Caco-2 (cell line): ENCODE results near the gene DGKB. TPM values are rescaled to one million over a fixed set of nuclear protein-coding genes. Genes with fewer than 3 reads are reported as not detected.

Experiments used
- BruUV-seq: library from RNA; stranded (reverse); fragments of 400-500 nt; replicated peaks from 2 replicates; lab custom pipeline; 2021; lab: Mats Ljungman, UMichigan
- CTCF ChIA-PET: fragments of 300-600 bp; sonication (Branson Sonifier 250); formaldehyde crosslinking; loops from one replicate; lab custom pipeline; 2022; ENCODE audit warnings: antibody characterized with exemption; lab: Charles Lee
- POLR2A ChIA-PET: fragments of 300-600 bp; sonication (Branson Sonifier 250); formaldehyde crosslinking; loops from one replicate; lab custom pipeline; 2022; ENCODE audit warnings: antibody characterized with exemption; lab: Charles Lee
- DNase-seq, 2 experiments: peaks; one replicate each; pipeline versions ENCODE4 v3.0.0 to v3.0.0-alpha.2; 2020 to 2022
- H3K27me3 ChIP-seq: replicated peaks from 2 replicates; pipeline ENCODE4 v1.6.0; 2011; ENCODE audit warnings: low read length; ENCODE audit not compliant: control insufficient read depth, insufficient read depth
- H3K36me3 ChIP-seq: 2 replicates; pipeline ENCODE4 v1.5.1; 2011; ENCODE audit warnings: low read length; ENCODE audit not compliant: control insufficient read depth, insufficient read depth
- H3K4me1 ChIP-seq: fragments of 250-450 bp; sonication (Bioruptor Pico); 2 replicates; pipeline ENCODE4 v1.5.1; 2020; ENCODE audit warnings: mild to moderate bottlenecking
- H3K4me3 ChIP-seq: 2 replicates; pipeline ENCODE4 v1.5.1; 2011; ENCODE audit warnings: low read depth, mild to moderate bottlenecking, control low read depth, low read length
- H3K9me3 ChIP-seq: fragments of 250-450 bp; sonication (Bioruptor Pico); 2 replicates; pipeline ENCODE4 v1.5.1; 2020; ENCODE audit warnings: mild to moderate bottlenecking, moderate library complexity
- H3K27ac Mint-ChIP-seq: one replicate; pipeline ENCODE4 v1.8.0; 2022; ENCODE audit warnings: mixed read lengths; ENCODE audit not compliant: unreplicated experiment
- H3K27me3 Mint-ChIP-seq: one replicate; pipeline ENCODE4 v1.8.0; 2022; ENCODE audit warnings: mixed read lengths; ENCODE audit not compliant: insufficient read depth, unreplicated experiment
- H3K36me3 Mint-ChIP-seq: one replicate; pipeline ENCODE4 v1.8.0; 2022; ENCODE audit warnings: mild to moderate bottlenecking, mixed read lengths; ENCODE audit not compliant: insufficient read depth, unreplicated experiment
- H3K4me1 Mint-ChIP-seq: one replicate; pipeline ENCODE4 v1.8.0; 2022; ENCODE audit warnings: low read depth, mixed read lengths; ENCODE audit not compliant: unreplicated experiment
- H3K4me3 Mint-ChIP-seq: one replicate; pipeline ENCODE4 v1.8.0; 2022; ENCODE audit warnings: mild to moderate bottlenecking, moderate library complexity, mixed read lengths; ENCODE audit not compliant: unreplicated experiment
- H3K9me3 Mint-ChIP-seq: one replicate; pipeline ENCODE4 v1.8.0; 2022; ENCODE audit warnings: mixed read lengths; ENCODE audit not compliant: unreplicated experiment
- CTCF ChIP-seq, 2 experiments: fragments of 200-600 bp in 1 of 2; IDR thresholded peaks; 1 replicate in 1 of 2; 2 replicates in 1 of 2; pipeline versions ENCODE4 v1.5.1 to v1.8.0; 2011 to 2022; ENCODE audit warnings: antibody characterized with exemption in 1 of 2, control low read depth in 1 of 2, inconsistent platforms in 1 of 2, low read depth in 1 of 2, low read length in 1 of 2, mild to moderate bottlenecking in 1 of 2, moderate library complexity in 1 of 2; ENCODE audit not compliant: insufficient read depth in 1 of 2, severe bottlenecking in 1 of 2, unreplicated experiment in 1 of 2
- intact Hi-C: fragments of 100-400 bp; cut with micrococcal nuclease; formaldehyde crosslinking; loops from one replicate; pipeline ENCODE4 v1.10.0; 2022; ENCODE audit not compliant: unreplicated experiment
- total RNA-seq: library from RNA; stranded (reverse); gene quantifications from 2 replicates; pipeline ENCODE4 v1.2.3, GENCODE V29; 2022

The DGKB gene
- total RNA-seq, 1 experiment from 2014 or later, result 0.39 TPM

GRCh38 chr7:14850039-14850438, 52.5 kb downstream of the DGKB start:
- H3K27me3 ChIP-seq, result no peaks in the 10 kb centered on the region
- H3K4me3 ChIP-seq, result no peak overlapping the region
- no peak overlapping the region for H3K4me3 Mint-ChIP-seq
- H3K36me3 ChIP-seq, result no peaks in the 10 kb centered on the region
- H3K4me1 Mint-ChIP-seq, result no peaks in the 10 kb centered on the region
- POLR2A ChIA-PET, result no interaction called here
- no peak for DNase-seq
- H3K27me3 Mint-ChIP-seq, result no peaks in the 10 kb centered on the region
- CTCF ChIA-PET, result no interaction called here
- BruUV-seq, result no TSS peak
- no peaks in the 10 kb centered on the region for H3K9me3 Mint-ChIP-seq
- H3K36me3 Mint-ChIP-seq, result no peaks in the 10 kb centered on the region
- H3K27ac Mint-ChIP-seq, result no peak overlapping the region
- intact Hi-C loops, result no loop called here
- H3K9me3 ChIP-seq, result no peaks in the 10 kb centered on the region
- no peak for TF ChIP-seq CTCF (IDR thresholded peaks at IDR 0.05; ENCODE audit: insufficient read depth in 1 of 2, low read depth in 1 of 2, low read length in 1 of 2, severe bottlenecking in 1 of 2, unreplicated experiment in 1 of 2)
- no peaks in the 10 kb centered on the region for H3K4me1 ChIP-seq

GRCh38 chr7:14846405-14846804, 56.1 kb downstream of the DGKB start:
- POLR2A ChIA-PET, result no interaction called here
- no TSS peak for BruUV-seq
- no peaks in the 10 kb centered on the region for H3K9me3 Mint-ChIP-seq
- CTCF ChIA-PET, result no interaction called here
- H3K27ac Mint-ChIP-seq, result no peak overlapping the region
- H3K9me3 ChIP-seq, result no peaks in the 10 kb centered on the region
- intact Hi-C loops, result no loop called here
- H3K27me3 Mint-ChIP-seq, result no peaks in the 10 kb centered on the region
- no peak overlapping the region for H3K4me3 Mint-ChIP-seq
- H3K36me3 Mint-ChIP-seq, result no peaks in the 10 kb centered on the region
- no peaks in the 10 kb centered on the region for H3K4me1 Mint-ChIP-seq
- DNase-seq, result no peak
- H3K4me1 ChIP-seq, result no peaks in the 10 kb centered on the region
- H3K4me3 ChIP-seq, result no peak overlapping the region
- H3K27me3 ChIP-seq, result no peaks in the 10 kb centered on the region
- no peak for TF ChIP-seq CTCF (IDR thresholded peaks at IDR 0.05; ENCODE audit: insufficient read depth in 1 of 2, low read depth in 1 of 2, low read length in 1 of 2, severe bottlenecking in 1 of 2, unreplicated experiment in 1 of 2)
- H3K36me3 ChIP-seq, result no peaks in the 10 kb centered on the region

GRCh38 chr7:14843755-14844154, 58.8 kb downstream of the DGKB start:
- no peak overlapping the region for H3K27ac Mint-ChIP-seq
- no peaks in the 10 kb centered on the region for H3K4me1 Mint-ChIP-seq
- POLR2A ChIA-PET, result no interaction called here

More at GRCh38 chr7:14843755-14844154, 58.8 kb downstream of the DGKB start:
- H3K27me3 ChIP-seq, result no peaks in the 10 kb centered on the region
- Mint-ChIP-seq H3K36me3 (no peaks in the 10 kb centered on the region), H3K4me3 (no peak overlapping the region), H3K9me3 (no peaks in the 10 kb centered on the region), H3K27me3 (peaks cover 2% of the 10 kb centered on the region)
- H3K36me3 ChIP-seq, result no peaks in the 10 kb centered on the region
- TF ChIP-seq CTCF (IDR thresholded peaks at IDR 0.05; ENCODE audit: insufficient read depth in 1 of 2, low read depth in 1 of 2, low read length in 1 of 2, severe bottlenecking in 1 of 2, unreplicated experiment in 1 of 2), result no peak
- H3K4me1 ChIP-seq, result no peaks in the 10 kb centered on the region
- no peaks in the 10 kb centered on the region for H3K9me3 ChIP-seq
- no peak overlapping the region for H3K4me3 ChIP-seq
- intact Hi-C loops, result no loop called here
- no peak for DNase-seq
- CTCF ChIA-PET, result no interaction called here
- BruUV-seq, result no TSS peak
